Neutrophil (primary cell): ENCODE measurements around the gene TMEM238.
"Not testable (repeated sequence)": the region's sequence is repeated elsewhere in the genome, so short reads cannot be mapped to it uniquely, and the experiment has no call there.

ENCODE experiments used
- H3K27ac ChIP-seq: fragments of 200-600 bp; sonication (generic); 2 replicates; pipeline ENCODE4 v1.5.1; 2016; ENCODE audit warnings: mild to moderate bottlenecking, moderate library complexity
- H3K27me3 ChIP-seq: fragments of 200-600 bp; sonication (generic); 2 replicates; pipeline ENCODE4 v1.6.0; 2016; ENCODE audit warnings: mild to moderate bottlenecking
- H3K36me3 ChIP-seq: fragments of 200-600 bp; sonication (generic); 2 replicates; pipeline ENCODE4 v1.5.1; 2017
- H3K4me1 ChIP-seq, 2 experiments: fragments of 200-600 bp in 1 of 2; sonication (generic) in 1 of 2; 1 replicate in 1 of 2; 2 replicates in 1 of 2; pipeline versions ENCODE4 v1.5.1 to v1.6.1; 2013 to 2016; ENCODE audit warnings: low read depth in 1 of 2, low read length in 1 of 2, mild to moderate bottlenecking in 1 of 2, moderate library complexity in 1 of 2; ENCODE audit not compliant: control insufficient read depth in 1 of 2, insufficient read depth in 1 of 2
- H3K4me3 ChIP-seq, 2 experiments: fragments of 200-600 bp in 1 of 2; sonication (generic) in 1 of 2; 1 replicate in 1 of 2; 2 replicates in 1 of 2; pipeline ENCODE4 v1.5.1; 2013 to 2016; ENCODE audit warnings: low read depth in 1 of 2, low read length in 1 of 2, mild to moderate bottlenecking in 1 of 2, moderate library complexity in 1 of 2
- H3K9me3 ChIP-seq: fragments of 200-600 bp; sonication (generic); 2 replicates; pipeline ENCODE4 v1.5.1; 2016
- CTCF ChIP-seq: fragments of 200-600 bp; sonication (generic); IDR thresholded peaks from 2 replicates; pipeline ENCODE4 v1.5.1; 2016; ENCODE audit warnings: antibody characterized with exemption

Gene TMEM238

DNA sequence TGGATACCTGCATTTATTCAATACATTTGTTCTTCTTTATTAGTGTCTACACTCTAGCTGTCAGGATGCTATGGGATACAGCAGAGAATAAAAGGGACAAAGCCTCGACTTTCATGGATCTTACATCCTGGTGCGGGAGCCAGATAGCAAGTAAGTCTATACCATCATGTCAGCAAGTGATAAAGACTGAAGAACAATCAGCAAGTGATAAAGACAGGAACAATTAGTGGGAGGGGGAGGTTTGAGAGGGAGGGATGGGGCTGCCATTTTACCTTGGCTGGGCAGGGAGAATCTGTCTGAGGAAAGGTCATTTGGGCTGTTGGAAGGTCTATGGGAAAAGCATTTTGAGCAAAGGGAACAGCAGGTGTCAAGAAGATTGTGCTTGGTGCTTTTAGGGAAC is 26.1 kb upstream of the TMEM238 start:
- no peak for TF ChIP-seq CTCF
- Histone ChIP-seq H3K4me3 (no peak overlapping the region), H3K27ac (no peak overlapping the region)

DNA sequence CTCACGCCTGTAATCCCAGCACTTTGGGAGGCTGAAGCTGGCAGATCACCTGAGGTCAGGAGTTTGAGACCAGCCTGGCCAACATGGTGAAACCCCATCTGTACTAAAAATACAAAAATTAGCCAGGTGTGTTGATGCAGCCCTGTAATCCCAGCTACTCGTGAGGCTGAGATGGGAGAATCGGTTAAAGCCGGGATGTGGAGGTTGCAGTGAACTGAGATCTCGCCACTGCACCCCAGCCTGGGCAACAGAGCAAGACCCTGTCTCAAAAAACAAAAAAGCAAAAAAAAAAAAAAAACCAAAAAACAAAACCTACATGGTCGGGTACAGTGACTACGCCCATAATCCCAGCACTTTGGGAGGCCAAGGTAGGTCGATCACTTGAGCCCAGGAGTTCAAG is 25.1 kb upstream of the TMEM238 start:
- Histone ChIP-seq H3K27ac (peak overlapping the region; percentile 100), H3K4me1 (peaks cover 25 to 26% of the 10 kb centered on the region in 2 experiments)
- H3K9me3 ChIP-seq, H3K27me3 ChIP-seq, H3K36me3 ChIP-seq, H3K4me3 ChIP-seq: not testable (repeated sequence)

More for the DNA sequence above, 26.1 kb upstream of the TMEM238 start:
- Histone ChIP-seq H3K9me3 (no peaks in the 10 kb centered on the region), H3K36me3 (no peaks in the 10 kb centered on the region), H3K4me1 (peaks cover 25 to 26% of the 10 kb centered on the region in 2 experiments), H3K27me3 (no peaks in the 10 kb centered on the region)

GRCh38 chr19:55408533-55408872 is 24.4 kb upstream of the TMEM238 start:
- peaks cover 8% of the 10 kb centered on the region for H3K36me3 ChIP-seq
- H3K9me3 ChIP-seq: no peaks in the 10 kb centered on the region
- peak overlapping the region; percentile 100 for H3K27ac ChIP-seq
- H3K4me1 ChIP-seq: peaks cover 25 to 26% of the 10 kb centered on the region in 2 experiments
- peak overlapping the region; percentile 76 to 89 for H3K4me3 ChIP-seq
- no peaks in the 10 kb centered on the region for H3K27me3 ChIP-seq
- no peak for TF ChIP-seq CTCF

DNA sequence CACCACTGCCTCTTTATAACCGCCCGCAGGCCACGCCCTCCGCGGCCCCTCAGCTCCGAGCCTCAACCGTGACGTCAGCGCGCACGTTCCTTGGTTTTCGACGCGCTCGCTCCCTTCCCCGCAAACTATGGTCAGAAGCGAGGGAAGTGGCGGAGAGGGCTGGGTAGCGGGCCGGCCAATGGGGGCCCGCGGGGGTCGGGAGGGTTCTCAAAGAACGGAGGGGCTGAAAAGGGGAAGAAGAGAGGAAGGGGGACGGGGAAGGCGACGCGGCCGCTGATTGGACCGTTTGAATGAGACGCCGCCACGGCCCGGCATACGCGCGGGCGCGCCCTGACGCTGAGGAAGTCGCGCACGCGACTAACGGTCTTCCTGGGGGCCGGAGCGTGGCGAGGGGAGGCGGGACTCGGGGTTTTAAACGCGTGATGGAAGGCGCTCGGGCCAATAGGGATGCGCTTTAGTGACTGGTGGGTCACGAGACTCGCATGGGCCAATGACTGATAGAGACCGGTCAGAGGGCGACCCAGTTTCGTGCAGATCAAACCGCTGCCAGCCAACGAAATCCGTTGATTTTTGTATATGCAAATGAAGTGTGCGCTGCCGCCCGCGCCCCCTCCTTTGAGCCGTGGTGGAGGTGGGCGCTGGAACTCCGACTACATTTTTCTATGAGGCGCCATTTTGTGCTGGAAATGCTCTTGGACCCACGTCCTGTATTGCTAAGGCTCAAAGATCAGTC is 23.9 kb upstream of the TMEM238 start:
- Histone ChIP-seq H3K4me3 (peak overlapping the region; percentile 76 to 89), H3K4me1 (peaks cover 25 to 26% of the 10 kb centered on the region in 2 experiments), H3K36me3 (peaks cover 13% of the 10 kb centered on the region), H3K27me3 (no peaks in the 10 kb centered on the region), H3K9me3 (no peaks in the 10 kb centered on the region), H3K27ac (peak overlapping the region; percentile 100)
- TF ChIP-seq CTCF: peak; percentile 45

DNA sequence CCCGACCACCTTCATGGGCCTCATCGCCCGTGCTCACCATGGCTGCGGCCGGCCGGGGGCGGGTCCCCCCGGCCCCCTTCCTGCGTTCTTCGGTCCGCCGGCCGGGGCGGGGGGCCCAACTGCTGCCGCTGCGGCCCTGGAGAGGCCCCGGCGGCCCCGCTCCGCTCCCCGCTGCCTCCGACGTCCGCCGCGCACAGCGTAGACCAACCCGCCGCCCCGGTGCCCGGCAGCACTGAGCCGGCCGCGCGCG is 23.4 kb upstream of the TMEM238 start, which contains the start of gene UBE2S:
Gene UBE2S (minus strand): TSS at position 239 of the 250 bp plus-strand sequence. CDS start 199 bp downstream, at position 40.
- peaks cover 25 to 26% of the 10 kb centered on the region in 2 experiments for H3K4me1 ChIP-seq

GRCh38 chr19:55406826-55407549 is 22.9 kb upstream of the TMEM238 start:
- TF ChIP-seq CTCF: no peak
- Histone ChIP-seq H3K4me3 (peak overlapping the region; percentile 76 to 89), H3K9me3 (no peaks in the 10 kb centered on the region), H3K36me3 (peaks cover 23% of the 10 kb centered on the region), H3K4me1 (peaks cover 25 to 26% of the 10 kb centered on the region in 2 experiments), H3K27me3 (no peaks in the 10 kb centered on the region), H3K27ac (peak overlapping the region; percentile 100)

More for the DNA sequence above, 23.4 kb upstream of the TMEM238 start, which contains the start of gene UBE2S:
- peak within 1 kb of the TSS; percentile 76 to 89 for H3K4me3 ChIP-seq
- not testable (repeated sequence) for H3K27me3 ChIP-seq, H3K9me3 ChIP-seq
- peaks cover 18% of the 10 kb centered on the region for H3K36me3 ChIP-seq
- peak within 1 kb of the TSS; percentile 100 for H3K27ac ChIP-seq
